Endothelial cell of umbilical vein (primary cell): ENCODE data around the gene OR56A1. TPM values are rescaled to one million over a fixed set of nuclear protein-coding genes. Genes with fewer than 3 reads are reported as not detected.

Source experiments
- BruUV-seq: library from RNA; stranded (reverse); fragments of 400-500 nt; replicated peaks from 2 replicates; lab custom pipeline; 2021; lab: Mats Ljungman, UMichigan
- CTCF ChIA-PET: fragments of 300-600, 350-600 bp; sonication (Branson Sonifier 250); formaldehyde crosslinking; loops from one replicate; lab custom pipeline; 2021; ENCODE audit warnings: antibody characterized with exemption, inconsistent platforms; lab: Charles Lee
- POLR2A ChIA-PET: fragments of 300-600, 350-600 bp; sonication (Branson Sonifier 250); formaldehyde crosslinking; loops from one replicate; lab custom pipeline; 2021; ENCODE audit warnings: antibody characterized with exemption, inconsistent platforms; lab: Charles Lee
- DNase-seq: peaks from one replicate; pipeline ENCODE4 v3.0.0-alpha.2; 2011; ENCODE audit warnings: low read depth, low spot score
- FAIRE-seq: peaks from 2 replicates; lab custom pipeline; 2011; peaks lifted over from hg19 to GRCh38; lab: Jason Lieb, UNC
- H2AFZ ChIP-seq: 2 replicates; pipeline ENCODE4 v1.6.0; 2012; ENCODE audit warnings: low read depth, low read length, control low read depth, inconsistent platforms
- H3K27ac ChIP-seq: 2 replicates; pipeline ENCODE4 v1.5.1; 2011; ENCODE audit warnings: low read depth, mild to moderate bottlenecking, control low read depth, low read length, moderate library complexity; ENCODE audit not compliant: insufficient read depth
- H3K27me3 ChIP-seq, 2 experiments: 2 replicates each; pipeline versions ENCODE4 v1.6.0 to v1.6.1; 2011; ENCODE audit warnings: low read length in 2 of 2, mixed read lengths in 1 of 2; ENCODE audit not compliant: control insufficient read depth in 2 of 2, insufficient read depth in 2 of 2
- H3K36me3 ChIP-seq, 2 experiments: 2 replicates in 1 of 2; 3 replicates in 1 of 2; pipeline ENCODE4 v1.5.1; 2011; ENCODE audit warnings: low read length in 2 of 2, mild to moderate bottlenecking in 1 of 2, moderate library complexity in 1 of 2; ENCODE audit not compliant: control insufficient read depth in 2 of 2, insufficient read depth in 2 of 2; ENCODE audit errors: extremely low read depth in 1 of 2
- H3K4me1 ChIP-seq: 3 replicates; pipeline ENCODE4 v1.5.1; 2011; ENCODE audit warnings: mild to moderate bottlenecking, low read length; ENCODE audit not compliant: control insufficient read depth, insufficient read depth; ENCODE audit errors: extremely low read depth
- H3K4me2 ChIP-seq: 2 replicates; pipeline ENCODE4 v1.6.1; 2011; ENCODE audit warnings: low read length, control low read depth, mixed read lengths; ENCODE audit not compliant: insufficient read depth
- H3K4me3 ChIP-seq, 3 experiments: fragments of 200-600 bp in 1 of 3; sonication (generic), shearing (Covaris generic) in 1 of 3; replicated peaks in 1 of 3; 2 replicates each; pipeline ENCODE4 v1.5.1; 2011 to 2016; ENCODE audit warnings: control low read depth in 3 of 3, low read length in 3 of 3, mild to moderate bottlenecking in 2 of 3, inconsistent platforms in 1 of 3, low read depth in 1 of 3, moderate library complexity in 1 of 3; ENCODE audit not compliant: insufficient read depth in 1 of 3
- H3K79me2 ChIP-seq: 2 replicates; pipeline ENCODE4 v1.6.0; 2012; ENCODE audit warnings: low read length, inconsistent platforms; ENCODE audit not compliant: control insufficient read depth, insufficient read depth
- H3K9ac ChIP-seq: replicated peaks from 2 replicates; pipeline ENCODE3; 2011; ENCODE audit warnings: low read length, control low read depth; ENCODE audit not compliant: insufficient read depth; ENCODE audit errors: extremely low read depth
- H3K9me1 ChIP-seq: replicated peaks from 3 replicates; pipeline ENCODE4 v1.6.0; 2011; ENCODE audit warnings: mild to moderate bottlenecking, low read length; ENCODE audit not compliant: control insufficient read depth, insufficient read depth; ENCODE audit errors: extremely low read depth
- H3K9me3 ChIP-seq: replicated peaks from 2 replicates; pipeline ENCODE4 v1.5.1; 2012; ENCODE audit warnings: low read length, inconsistent platforms; ENCODE audit not compliant: control insufficient read depth, insufficient read depth
- H4K20me1 ChIP-seq: replicated peaks from 2 replicates; pipeline ENCODE3; 2011; ENCODE audit warnings: mild to moderate bottlenecking, low read length; ENCODE audit not compliant: control insufficient read depth, insufficient read depth; ENCODE audit errors: extremely low read depth
- CTCF ChIP-seq, 2 donors: IDR thresholded peaks; 1 replicate in 1 of 2; 2 replicates in 1 of 2; pipeline ENCODE4 v1.5.1; 2011; ENCODE audit warnings: low read length in 2 of 2, mild to moderate bottlenecking in 2 of 2, moderate library complexity in 2 of 2, control low read depth in 1 of 2, inconsistent platforms in 1 of 2, low read depth in 1 of 2; ENCODE audit not compliant: insufficient read depth in 1 of 2; ENCODE audit errors: extremely low read depth in 1 of 2
- EZH2 ChIP-seq: IDR thresholded peaks from 2 replicates; pipeline ENCODE4 v1.6.1; 2012; ENCODE audit warnings: borderline replicate concordance, low read depth, mild to moderate bottlenecking, moderate library complexity, low read length, inconsistent platforms; ENCODE audit not compliant: severe bottlenecking
- FOS ChIP-seq: IDR thresholded peaks from 2 replicates; pipeline ENCODE4 v1.6.1; 2011; ENCODE audit warnings: mild to moderate bottlenecking, low read length, moderate library complexity, borderline replicate concordance; ENCODE audit not compliant: insufficient read depth
- GATA2 ChIP-seq: IDR thresholded peaks from 2 replicates; pipeline ENCODE4 v1.7.0; 2011; ENCODE audit warnings: low read depth, mild to moderate bottlenecking, moderate library complexity, mixed read lengths, low read length; ENCODE audit not compliant: insufficient read length, insufficient read depth
- JUN ChIP-seq: IDR thresholded peaks from 2 replicates; pipeline ENCODE4 v1.6.1; 2011; ENCODE audit warnings: borderline replicate concordance, low read depth; ENCODE audit not compliant: insufficient read length, insufficient read depth
- MYC ChIP-seq: IDR thresholded peaks from one replicate; pipeline ENCODE4 v1.6.1; 2011; ENCODE audit warnings: mild to moderate bottlenecking, low read depth, low read length
- POLR2A ChIP-seq: IDR thresholded peaks from 2 replicates; pipeline ENCODE4 v1.6.1; 2012; ENCODE audit warnings: low read depth, mild to moderate bottlenecking, control low read depth, low read length
- POLR2AphosphoS5 ChIP-seq: IDR thresholded peaks from 2 replicates; pipeline ENCODE4 v1.6.1; 2012; ENCODE audit warnings: low read depth, mild to moderate bottlenecking, control low read depth, low read length, moderate library complexity; ENCODE audit not compliant: insufficient read depth
- dilution Hi-C: fragments of 300-500 bp; cut with MboI; formaldehyde crosslinking; loops from one replicate; pipeline ENCODE4 v1.15.0; 2019; ENCODE audit warnings: low sequenced_read_pairs; ENCODE audit not compliant: extremely low pct_ligation_motif_present
- intact Hi-C: fragments of 100-400 bp; cut with micrococcal nuclease; formaldehyde crosslinking; loops from one replicate; pipeline ENCODE4 v1.10.0; 2022
- polyA plus RNA-seq, 4 experiments: library from polyadenylated mRNA; depleted of rRNA in 3 of 4; stranded (reverse) in 3 of 4; unstranded in 1 of 4; fragments of >200 nt; gene quantifications; 2 replicates each; pipeline versions ENCODE4 v1.2.1 to v1.2.3, GENCODE V29; 2011 to 2012; ENCODE audit warnings: missing spikeins in 1 of 4
- small RNA-seq: library from RNA; depleted of rRNA; stranded (forward); fragments of <200 nt; gene quantifications from one replicate; pipeline ENCODE3, GENCODE V24; 2012; ENCODE audit warnings: low replicate concordance, low read depth; ENCODE audit not compliant: insufficient read depth, insufficient read length
- total RNA-seq: library from RNA; stranded (reverse); gene quantifications from 2 replicates; pipeline ENCODE4 v1.2.3, GENCODE V29; 2021
- TF ChIP-seq, protein P1 (sequence below): IDR thresholded peaks from 2 replicates; pipeline ENCODE4 v1.6.1; 2011; ENCODE audit not compliant: insufficient read depth, insufficient read length

Gene OR56A1
- total and polyA plus RNA-seq, 2 donors (not counting 3 experiments of a cell fraction or from before 2014, with no cell fraction given): not detected

- TF ChIP-seq, protein P1, sequence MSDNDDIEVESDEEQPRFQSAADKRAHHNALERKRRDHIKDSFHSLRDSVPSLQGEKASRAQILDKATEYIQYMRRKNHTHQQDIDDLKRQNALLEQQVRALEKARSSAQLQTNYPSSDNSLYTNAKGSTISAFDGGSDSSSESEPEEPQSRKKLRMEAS: no peak
- TF ChIP-seq FOS (no peak), POLR2A (no peak), POLR2AphosphoS5 (no peak), CTCF (IDR thresholded peaks at IDR 0.05; ENCODE audit: extremely low read depth in 1 of 2, insufficient read depth in 1 of 2, low read depth in 1 of 2, low read length in 2 of 2) (no peak), GATA2 (no peak), JUN (no peak), EZH2 (no peak), MYC (no peak)
- Histone ChIP-seq H3K9me3 (no peaks in the 10 kb centered on the region), H3K9me1 (no peaks in the 10 kb centered on the region), H3K27me3 (no peaks in the 10 kb centered on the region), H3K4me2 (no peak overlapping the region), H2AFZ (no peak overlapping the region), H4K20me1 (no peaks in the 10 kb centered on the region), H3K9ac (no peak overlapping the region), H3K27ac (no peak overlapping the region), H3K79me2 (no peaks in the 10 kb centered on the region), H3K4me3 (no peak overlapping the region), H3K4me1 (no peaks in the 10 kb centered on the region), H3K36me3 (no peaks in the 10 kb centered on the region)
- FAIRE-seq (no peak), DNase-seq (no peak)
- dilution Hi-C loops: no loop called here
- ChIA-PET POLR2A (no interaction called here), CTCF (no interaction called here)
- intact Hi-C loops: no loop called here
- no TSS peak for BruUV-seq
Measured at GRCh38 chr11:5973530-5973929, 57.0 kb downstream of the OR56A1 start.

Small RNA genes lying within 50 kb of the gene (small RNA-seq; reads per million reads assigned to genes)
- not detected for gene RNA5SP329

Other genes starting within 250 kb of the OR56A1 start
- not detected in 2 replicates for gene OR52N5, start 247.4 kb downstream of the OR56A1 start, total RNA-seq
- not detected in 2 replicates for gene OR52N5, start 247.4 kb downstream of the OR56A1 start, polyA plus RNA-seq
- not detected in 2 replicates for gene OR52N1, start 239.5 kb downstream of the OR56A1 start, total RNA-seq
- gene OR52N1, start 239.5 kb downstream of the OR56A1 start, polyA plus RNA-seq: not detected in 2 replicates
- gene OR52N2, start 221.8 kb downstream of the OR56A1 start, total RNA-seq: not detected in 2 replicates
- not detected in 2 replicates for gene OR52N2, start 221.8 kb downstream of the OR56A1 start, polyA plus RNA-seq
- gene OR52E6, start 188.9 kb downstream of the OR56A1 start, total RNA-seq: not detected in 2 replicates
- not detected in 2 replicates for gene OR52E6, start 188.9 kb downstream of the OR56A1 start, polyA plus RNA-seq
- gene OR52E8, start 173.1 kb downstream of the OR56A1 start, total RNA-seq: not detected in 2 replicates
- not detected in 2 replicates for gene OR52E8, start 173.1 kb downstream of the OR56A1 start, polyA plus RNA-seq
- not detected in 2 replicates for gene OR52E4, start 150.1 kb downstream of the OR56A1 start, total RNA-seq
- gene OR52E4, start 150.1 kb downstream of the OR56A1 start, polyA plus RNA-seq: not detected in 2 replicates
- gene OR52E5, start 137.6 kb downstream of the OR56A1 start, total RNA-seq: not detected in 2 replicates
- not detected in 2 replicates for gene OR52E5, start 137.6 kb downstream of the OR56A1 start, polyA plus RNA-seq
- not detected in 2 replicates for gene OR56A3, start 88.5 kb downstream of the OR56A1 start, total RNA-seq
- gene OR56A3, start 88.5 kb downstream of the OR56A1 start, polyA plus RNA-seq: not detected in 2 replicates
- not detected in 2 replicates for gene OR56A5, start 62.3 kb downstream of the OR56A1 start, total RNA-seq
- gene OR56A5, start 62.3 kb downstream of the OR56A1 start, polyA plus RNA-seq: not detected in 2 replicates
- not detected in 2 replicates for gene OR52L1, start 43.8 kb downstream of the OR56A1 start, total RNA-seq
- 0.07 TPM in 1 of 2 replicates, not detected in the other for gene OR52L1, start 43.8 kb downstream of the OR56A1 start, polyA plus RNA-seq
- gene OR56A4, start 23.8 kb downstream of the OR56A1 start, total RNA-seq: not detected in 2 replicates
- gene OR56A4, start 23.8 kb downstream of the OR56A1 start, polyA plus RNA-seq: not detected in 2 replicates
- gene OR56B4, start 76.9 kb upstream of the OR56A1 start, total RNA-seq: not detected in 2 replicates
- not detected in 2 replicates for gene OR56B4, start 76.9 kb upstream of the OR56A1 start, polyA plus RNA-seq
- gene OR52B2, start 139.6 kb upstream of the OR56A1 start, total RNA-seq: not detected in 2 replicates
- gene OR52B2, start 139.6 kb upstream of the OR56A1 start, polyA plus RNA-seq: not detected in 2 replicates
- not detected in 2 replicates for gene OR52W1, start 168.5 kb upstream of the OR56A1 start, total RNA-seq
- not detected in 2 replicates for gene OR52W1, start 168.5 kb upstream of the OR56A1 start, polyA plus RNA-seq
- not detected in 2 replicates for gene C11orf42, start 174.8 kb upstream of the OR56A1 start, total RNA-seq
- not detected in 2 replicates for gene C11orf42, start 174.8 kb upstream of the OR56A1 start, polyA plus RNA-seq
- 21.3 and 23.0 TPM in 2 replicates for gene FHIP1B, start 203.9 kb upstream of the OR56A1 start, total RNA-seq
- 50.1 and 61.5 TPM in 2 replicates for gene FHIP1B, start 203.9 kb upstream of the OR56A1 start, polyA plus RNA-seq
- not detected in 2 replicates for gene CNGA4, start 208.3 kb upstream of the OR56A1 start, total RNA-seq
- 0.11 TPM in 1 of 2 replicates, not detected in the other for gene CNGA4, start 208.3 kb upstream of the OR56A1 start, polyA plus RNA-seq
- gene CCKBR, start 229.1 kb upstream of the OR56A1 start, total RNA-seq: not detected in 2 replicates
- not detected in 2 replicates for gene CCKBR, start 229.1 kb upstream of the OR56A1 start, polyA plus RNA-seq